HCEC 1CT (cell line): ENCODE measurements around the gene EMP1.

ENCODE experiments used
- DNase-seq: peaks from one replicate; pipeline ENCODE4 v3.0.0-alpha.2; 2017

EMP1 gene

DNA sequence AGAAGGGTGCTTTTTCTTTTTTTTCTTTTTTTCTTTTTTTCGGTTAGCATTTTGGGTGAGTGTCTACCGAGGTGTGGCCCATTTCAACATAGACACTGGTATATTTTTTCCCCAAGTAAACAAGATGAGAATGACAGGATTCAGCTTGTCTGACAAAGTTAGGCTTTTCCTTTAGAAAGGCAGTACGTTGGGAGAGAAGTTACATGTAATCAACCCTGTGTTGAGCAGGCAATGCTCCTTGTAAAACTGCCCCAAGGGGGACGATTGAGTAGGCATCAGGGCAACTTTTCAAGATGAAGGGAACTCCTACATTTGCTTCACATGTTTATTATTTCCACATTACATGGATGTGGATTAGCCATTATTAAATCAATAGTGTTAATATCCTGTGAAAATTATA lies 1.7 kb downstream of the EMP1 start:
- DNase-seq: no peak

GRCh38 chr12:13198876-13199275 lies 2.4 kb downstream of the EMP1 start:
- no peak for DNase-seq

DNA sequence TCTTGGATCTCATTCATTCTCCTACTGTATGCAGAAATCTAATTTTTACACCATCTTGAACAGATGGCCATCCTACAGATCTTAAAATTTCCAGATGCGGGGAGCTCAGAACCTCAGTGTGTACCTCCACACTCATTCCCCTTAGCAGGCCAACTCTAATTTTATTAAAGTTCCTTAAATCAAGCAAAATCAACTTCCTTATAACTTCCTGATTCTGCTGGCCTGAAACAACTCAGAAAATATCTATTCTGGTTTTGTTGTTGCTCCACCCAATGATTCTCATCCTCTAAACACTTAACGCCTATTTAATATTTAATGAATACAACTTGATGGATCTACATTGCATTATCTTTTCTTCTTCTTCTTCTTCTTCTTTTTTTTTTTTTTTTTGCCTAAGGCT lies 3.1 kb downstream of the EMP1 start:
- DNase-seq: no peak

DNA sequence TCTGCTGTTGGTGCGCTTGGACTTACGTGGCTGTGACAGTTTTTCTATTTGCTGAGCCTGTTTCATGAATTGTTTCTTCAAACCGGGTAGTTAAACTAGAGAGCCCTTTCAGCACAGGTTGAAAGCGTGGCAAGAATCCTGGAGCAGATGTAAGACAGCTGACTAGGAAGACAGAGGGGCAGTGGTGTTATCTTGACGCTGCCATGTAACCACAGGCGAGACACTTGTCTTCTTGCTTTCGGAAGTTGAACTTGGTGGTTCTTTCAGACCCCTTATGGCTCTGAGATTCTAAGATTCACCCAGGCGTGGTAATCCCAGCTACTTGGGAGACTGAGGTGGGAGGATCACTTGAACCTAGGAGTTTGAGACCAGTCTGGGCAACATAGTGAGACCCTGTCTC lies 4.3 kb downstream of the EMP1 start:
- DNase-seq: no peak

GRCh38 chr12:13203034-13203922 lies 6.8 kb downstream of the EMP1 start:
- no peak for DNase-seq

DNA sequence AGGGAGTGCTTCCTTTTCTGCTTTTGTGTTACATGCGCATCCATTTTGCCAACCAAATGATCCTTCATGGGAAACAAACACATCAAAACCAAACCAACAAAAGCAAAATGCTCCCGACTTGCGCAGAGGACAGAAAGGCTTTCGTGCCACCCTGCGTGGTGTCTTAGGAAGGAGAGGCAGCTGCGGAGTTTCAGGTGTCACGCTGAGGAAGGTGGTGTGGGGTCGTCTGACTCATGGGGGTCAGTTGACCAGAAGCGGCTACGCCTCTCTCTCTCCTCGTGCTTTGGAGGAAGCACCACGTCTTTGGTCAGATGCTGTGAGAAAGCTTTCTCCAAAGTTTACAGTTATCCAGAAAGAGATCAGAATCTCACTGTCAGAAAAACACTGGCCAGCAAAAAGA lies 7.9 kb downstream of the EMP1 start:
- DNase-seq: no peak

- DNase-seq: peak; percentile 99
Measured at GRCh38 chr12:13205809-13206559, 9.5 kb downstream of the EMP1 start.

DNA sequence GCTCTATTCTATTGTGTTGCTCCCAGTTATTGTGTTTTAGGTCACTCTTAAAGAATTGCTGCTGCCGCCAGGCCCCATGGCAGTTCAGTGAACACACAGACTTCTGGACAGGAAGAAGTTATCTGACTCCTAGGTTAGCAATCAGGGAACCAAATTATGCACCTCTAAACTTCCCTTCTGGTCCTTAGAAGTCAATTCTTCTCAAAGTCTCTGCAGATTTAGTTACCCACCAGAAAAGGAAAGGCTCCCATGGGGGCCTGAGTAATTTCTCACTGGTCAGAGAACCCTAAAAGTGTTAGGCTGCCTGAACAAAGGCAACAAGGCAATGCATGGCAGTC lies 10.0 kb downstream of the EMP1 start:
- DNase-seq: no peak

GRCh38 chr12:13208533-13209435 lies 12.3 kb downstream of the EMP1 start:
- DNase-seq: peak; percentile 46

DNA sequence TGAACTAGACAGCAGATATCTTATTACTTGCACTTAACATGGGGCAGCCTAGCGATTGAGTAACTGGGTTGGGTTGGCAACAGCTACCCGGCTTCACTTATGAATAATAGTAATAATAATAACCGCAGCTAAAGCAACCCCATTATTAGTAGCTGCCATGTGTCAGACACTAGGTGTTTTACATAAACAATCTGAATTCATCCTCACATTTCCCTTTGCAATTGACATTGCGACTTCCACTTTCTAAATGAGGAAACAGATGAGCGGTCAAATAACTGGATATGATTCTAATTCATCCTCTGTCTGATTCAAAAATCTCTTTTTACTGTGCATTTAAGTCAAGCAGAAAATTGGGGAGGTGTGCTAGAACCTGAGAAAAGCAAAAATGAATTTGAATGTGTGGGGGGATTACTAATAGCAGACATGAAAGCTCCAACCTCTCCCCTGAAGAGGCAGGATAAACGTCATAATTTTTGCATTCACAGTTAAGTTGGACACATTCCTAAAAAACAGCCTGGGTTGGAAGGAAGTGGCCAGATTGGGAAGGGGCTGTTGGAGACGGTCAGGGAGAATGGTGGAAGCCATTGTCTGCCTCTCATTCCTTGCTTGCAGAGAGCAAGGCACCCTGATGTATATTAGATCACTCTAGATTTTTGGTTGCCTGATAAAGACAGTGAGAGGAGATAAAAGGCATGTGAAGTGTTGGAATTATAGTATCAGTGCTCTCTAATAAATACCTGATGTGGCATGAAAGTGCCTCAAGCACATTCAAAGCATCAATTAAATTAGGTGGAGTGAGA lies 13.1 kb downstream of the EMP1 start:
- DNase-seq: no peak

GRCh38 chr12:13210236-13211190 lies 14.0 kb downstream of the EMP1 start:
- no peak for DNase-seq

GRCh38 chr12:13211191-13211858 lies 14.8 kb downstream of the EMP1 start:
- no peak for DNase-seq

DNA sequence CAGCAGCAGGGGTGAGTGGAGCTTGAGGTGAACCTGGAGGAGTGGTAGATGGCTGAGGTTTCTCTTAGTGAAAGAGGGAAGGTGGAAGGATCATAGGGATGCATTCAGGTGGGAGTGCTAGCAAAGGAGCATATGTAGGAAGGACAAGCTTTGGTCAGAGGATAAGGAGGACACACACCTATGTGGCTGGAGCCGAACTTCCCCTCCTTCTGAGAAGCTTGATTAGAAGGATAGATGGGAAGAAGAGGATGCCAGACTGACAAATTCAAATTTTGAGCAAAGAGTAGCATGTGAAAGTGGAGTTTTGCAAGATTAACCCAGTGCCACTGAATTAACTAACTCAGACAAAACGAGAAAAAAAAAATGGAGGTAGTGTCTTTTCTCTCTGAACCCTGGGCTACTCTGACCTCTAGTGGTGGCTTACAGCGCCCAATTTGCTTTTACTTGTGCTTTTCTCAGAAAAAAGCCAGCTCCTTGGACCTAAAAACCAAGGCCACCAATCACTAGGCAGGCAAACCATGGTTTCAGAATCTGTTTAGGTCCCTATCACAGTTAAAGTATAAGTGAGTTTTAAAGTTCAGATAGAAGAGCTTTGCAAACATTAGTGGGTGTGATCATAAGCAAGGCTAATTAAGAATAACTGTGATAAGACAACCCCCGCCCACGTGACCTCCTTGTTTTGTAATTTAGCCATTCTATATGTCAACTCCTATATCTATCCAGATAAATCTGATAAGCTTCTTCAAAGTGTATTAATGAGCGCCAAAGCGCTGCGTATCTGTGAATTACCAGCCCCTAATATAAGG lies 15.5 kb downstream of the EMP1 start:
- peak; percentile 68 for DNase-seq

DNA sequence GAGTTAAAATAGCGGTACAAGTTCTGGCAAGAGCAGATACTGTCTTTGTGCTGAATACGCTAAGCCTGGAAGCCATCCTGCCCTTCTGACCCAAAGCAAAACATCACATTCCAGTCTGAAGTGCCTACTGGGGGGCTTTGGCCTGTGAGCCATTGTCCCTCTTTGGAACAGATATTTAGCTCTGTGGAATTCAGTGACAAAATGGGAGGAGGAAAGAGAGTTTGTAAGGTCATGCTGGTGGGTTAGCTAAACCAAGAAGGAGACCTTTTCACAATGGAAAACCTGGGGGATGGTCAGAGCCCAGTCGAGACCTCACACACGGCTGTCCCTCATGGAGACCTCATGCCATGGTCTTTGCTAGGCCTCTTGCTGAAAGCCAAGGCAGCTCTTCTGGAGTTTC lies 18.5 kb downstream of the EMP1 start:
- DNase-seq: no peak

DNA sequence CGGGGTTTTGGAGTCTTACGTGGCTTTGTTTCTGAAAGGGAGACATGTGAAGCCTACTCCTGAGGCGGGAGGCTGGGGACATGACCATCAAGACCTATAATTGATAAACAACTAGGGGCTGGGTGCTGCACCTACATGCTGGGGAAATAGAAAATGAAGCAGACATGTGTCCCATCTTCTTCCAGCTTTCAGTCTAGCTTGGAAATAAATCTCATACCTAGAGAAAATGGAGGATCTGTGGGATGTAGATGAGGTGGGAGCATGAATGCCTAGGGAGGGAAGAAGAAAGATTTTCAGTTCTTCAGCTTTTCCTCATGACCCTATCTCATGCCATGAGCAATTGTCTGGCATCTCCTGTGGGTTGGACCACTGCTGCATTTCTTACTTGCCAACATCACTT lies 22.1 kb downstream of the EMP1 start:
- DNase-seq: no peak

GRCh38 chr12:13219320-13219719 lies 22.8 kb downstream of the EMP1 start:
- DNase-seq: no peak

DNA sequence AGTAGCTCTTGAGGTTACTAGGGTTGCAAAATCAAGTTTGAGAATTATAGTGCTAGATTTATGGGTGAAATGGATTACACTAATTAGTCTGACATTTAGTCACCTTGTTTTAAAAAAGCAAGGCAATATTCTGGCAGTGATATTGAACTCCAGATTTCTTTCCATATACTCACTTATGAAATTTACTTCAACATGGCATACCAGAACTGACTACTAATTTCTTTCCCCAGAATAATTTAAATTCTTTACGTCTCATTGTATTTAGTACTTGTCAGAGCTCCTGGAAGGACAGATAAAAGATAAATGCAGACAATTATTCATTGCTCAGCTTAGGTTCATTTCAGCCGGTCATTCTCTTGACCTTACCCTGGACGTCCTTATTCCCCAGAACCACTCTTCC lies 24.3 kb downstream of the EMP1 start:
- peak; percentile 65 for DNase-seq

DNA sequence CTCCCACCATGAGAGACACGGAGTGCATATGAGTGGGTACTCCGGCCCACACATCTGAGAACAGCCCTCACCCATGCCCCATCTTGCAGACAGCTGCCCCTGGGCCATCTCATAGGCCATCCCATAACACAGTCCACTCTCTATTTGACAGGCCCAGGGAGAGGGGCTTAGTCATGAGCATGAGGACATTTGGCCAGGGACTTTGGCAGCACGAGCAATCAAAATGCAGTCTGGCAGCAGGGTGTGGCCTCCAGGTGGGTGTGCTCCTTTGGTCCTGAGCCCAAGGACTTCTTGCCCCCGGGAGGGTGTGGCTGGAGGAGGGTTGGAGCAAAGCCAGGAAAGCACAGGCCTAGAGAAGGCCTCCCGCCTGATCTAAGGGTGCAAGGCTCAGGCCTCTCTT lies 25.6 kb downstream of the EMP1 start:
- no peak for DNase-seq

DNA sequence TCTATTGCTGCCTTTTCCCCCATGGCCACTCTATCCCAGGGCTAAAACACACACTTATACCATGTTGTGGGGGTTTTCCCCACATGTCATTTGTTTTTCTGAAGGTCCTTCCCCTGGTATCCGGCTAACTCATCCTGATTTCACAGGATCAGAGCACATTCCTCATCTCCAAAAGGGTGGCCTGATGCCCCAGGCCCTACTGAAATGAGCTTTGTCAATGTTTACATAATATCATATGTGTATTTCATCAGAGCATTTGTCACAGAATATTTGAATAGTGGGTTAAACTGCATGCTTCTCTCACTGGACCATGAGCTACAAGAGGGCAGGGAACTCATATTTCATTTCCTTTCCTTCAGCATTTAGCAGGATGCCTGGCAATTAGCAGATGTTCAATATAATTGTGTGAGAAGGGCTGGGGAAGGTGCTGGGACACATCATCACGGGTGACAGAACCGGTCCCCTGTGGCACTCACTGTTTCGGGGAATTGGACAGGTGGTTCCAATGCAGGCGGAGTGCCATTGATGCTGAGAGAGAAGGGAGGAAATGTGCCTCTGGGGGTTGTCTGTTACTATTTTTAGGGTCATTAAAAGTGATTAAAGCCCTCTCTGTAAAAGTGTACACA lies 26.8 kb downstream of the EMP1 start:
- DNase-seq: peak; percentile 92
